H1 (cell line): Measurements from ENCODE around the gene RPS6KA2. TPM values are rescaled to one million over a fixed set of nuclear protein-coding genes. Genes with fewer than 3 reads are reported as not detected.

Experiments
- CBX8 ChIP-seq: fragments of 300-800, 300-1000 bp; sonication (generic); IDR thresholded peaks from 2 replicates; pipeline ENCODE4 v1.7.1; 2016; ENCODE audit warnings: low read depth, low read length, borderline replicate concordance
- EP300 ChIP-seq, 2 experiments: IDR thresholded peaks; 1 replicate in 1 of 2; 2 replicates in 1 of 2; pipeline ENCODE4 v1.6.1; 2011 to 2012; ENCODE audit warnings: low read depth in 2 of 2, low read length in 2 of 2, mild to moderate bottlenecking in 2 of 2, borderline replicate concordance in 1 of 2, inconsistent platforms in 1 of 2, moderate library complexity in 1 of 2
- SP2 ChIP-seq: IDR thresholded peaks from 2 replicates; pipeline ENCODE4 v1.6.1; 2012; ENCODE audit warnings: mild to moderate bottlenecking, low read length, inconsistent platforms
- polyA plus RNA-seq, 7 experiments: library from polyadenylated mRNA; depleted of rRNA in 3 of 7; stranded (reverse) in 5 of 7; unstranded in 2 of 7; fragments of >200 nt in 5 of 7; fragments of 200-250 nt in 2 of 7; gene quantifications; 1 replicate in 5 of 7; 2 replicates in 1 of 7; 4 replicates in 1 of 7; pipeline versions ENCODE4 v1.2.1 to v1.2.3, GENCODE V29; 2011 to 2013; ENCODE audit warnings: missing spikeins in 2 of 7, mixed read lengths in 2 of 7
- total RNA-seq: library from RNA; stranded (reverse); fragmentation: NEBNext Ultra II Directional; extraction: Animal tissue kit (Norgen Biotek cat#: 25700); gene quantifications from 2 replicates; pipeline ENCODE4 v1.2.1, GENCODE V29; 2021

Gene RPS6KA2
- total and polyA plus RNA-seq, 2 of the 8 experiments (the other 6 are each of a cell fraction or from before 2014, with no cell fraction given): 8.8 to 25.7 TPM

DNA sequence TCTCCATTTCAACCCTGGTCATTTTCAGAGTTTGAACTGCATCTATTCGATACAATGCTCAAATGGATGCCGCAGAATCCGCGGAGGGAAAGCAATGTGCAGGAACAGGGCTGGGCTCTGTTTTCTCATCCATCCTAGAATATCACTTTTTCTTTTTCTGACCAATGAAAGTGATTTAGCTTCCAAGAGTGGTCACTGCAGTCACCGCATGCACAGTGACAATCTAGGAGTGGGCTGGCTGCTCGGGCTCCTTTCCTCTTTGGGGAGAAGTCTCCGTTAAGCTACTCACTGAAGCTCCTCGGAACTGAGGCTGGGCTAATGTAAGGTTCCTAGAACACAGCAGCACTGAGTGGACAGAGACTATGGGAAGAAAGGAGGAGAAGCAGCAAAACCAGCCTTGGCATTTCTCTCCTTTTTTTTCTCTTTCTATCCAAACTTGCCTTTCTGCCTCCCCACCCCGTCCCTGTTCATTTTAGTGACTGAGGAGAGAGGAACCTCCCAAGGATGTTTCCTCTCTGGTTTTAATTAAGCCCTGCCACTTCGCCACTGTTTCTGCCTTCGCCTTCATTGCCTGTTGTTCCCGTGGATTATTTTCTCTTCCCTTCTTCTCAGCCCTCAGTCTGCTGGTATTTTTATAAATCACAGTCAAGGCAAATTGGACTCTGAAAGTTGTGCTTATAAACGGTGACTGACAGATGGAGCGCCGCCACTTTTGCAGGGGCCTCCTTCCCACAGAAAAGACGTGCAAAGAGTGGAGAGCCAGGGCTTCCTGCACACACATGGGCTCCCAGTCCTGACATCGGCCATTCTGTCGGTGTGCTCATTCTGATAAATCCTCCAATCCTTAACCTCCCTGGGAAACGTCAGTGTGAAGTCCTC is 81.7 kb downstream of the RPS6KA2 start (continued):
- TF ChIP-seq SP2 (no peak), CBX8 (no peak), EP300 (IDR thresholded peaks at IDR 0.05; ENCODE audit: borderline replicate concordance in 1 of 2, low read depth in 2 of 2, low read length in 2 of 2) (no peak)
